Adipose tissue (tissue), 3 donors: ENCODE measurements around the gene KCNE4. TPM values are rescaled to one million over a fixed set of nuclear protein-coding genes. Genes with fewer than 3 reads are reported as not detected.

Experiments
- H3K27ac ChIP-seq: one replicate; pipeline ENCODE4 v1.5.1; 2013; ENCODE audit warnings: low read depth, low read length
- WGBS, 3 donors: extraction: QIAGEN DNeasy Blood & Tissue Kit; methylation state at CpG; one replicate each; pipeline ENCODE4 v1.1.7; 2013; 5-methylcytosine and 5-hydroxymethylcytosine counted together
- polyA plus RNA-seq, 3 donors: library from polyadenylated mRNA; stranded (reverse); fragments of 200-250 nt; gene quantifications; one replicate each; pipeline ENCODE4 v1.2.3, GENCODE V29; 2013
- donor health status: healthy with polysubstance abuse.
- donor health status: Bipolar disorder and iron deficiency.
- donor health status: healthy.

The KCNE4 gene
- polyA plus RNA-seq, 3 donors: 1.5 to 8.2 (median 6.9) TPM

DNA sequence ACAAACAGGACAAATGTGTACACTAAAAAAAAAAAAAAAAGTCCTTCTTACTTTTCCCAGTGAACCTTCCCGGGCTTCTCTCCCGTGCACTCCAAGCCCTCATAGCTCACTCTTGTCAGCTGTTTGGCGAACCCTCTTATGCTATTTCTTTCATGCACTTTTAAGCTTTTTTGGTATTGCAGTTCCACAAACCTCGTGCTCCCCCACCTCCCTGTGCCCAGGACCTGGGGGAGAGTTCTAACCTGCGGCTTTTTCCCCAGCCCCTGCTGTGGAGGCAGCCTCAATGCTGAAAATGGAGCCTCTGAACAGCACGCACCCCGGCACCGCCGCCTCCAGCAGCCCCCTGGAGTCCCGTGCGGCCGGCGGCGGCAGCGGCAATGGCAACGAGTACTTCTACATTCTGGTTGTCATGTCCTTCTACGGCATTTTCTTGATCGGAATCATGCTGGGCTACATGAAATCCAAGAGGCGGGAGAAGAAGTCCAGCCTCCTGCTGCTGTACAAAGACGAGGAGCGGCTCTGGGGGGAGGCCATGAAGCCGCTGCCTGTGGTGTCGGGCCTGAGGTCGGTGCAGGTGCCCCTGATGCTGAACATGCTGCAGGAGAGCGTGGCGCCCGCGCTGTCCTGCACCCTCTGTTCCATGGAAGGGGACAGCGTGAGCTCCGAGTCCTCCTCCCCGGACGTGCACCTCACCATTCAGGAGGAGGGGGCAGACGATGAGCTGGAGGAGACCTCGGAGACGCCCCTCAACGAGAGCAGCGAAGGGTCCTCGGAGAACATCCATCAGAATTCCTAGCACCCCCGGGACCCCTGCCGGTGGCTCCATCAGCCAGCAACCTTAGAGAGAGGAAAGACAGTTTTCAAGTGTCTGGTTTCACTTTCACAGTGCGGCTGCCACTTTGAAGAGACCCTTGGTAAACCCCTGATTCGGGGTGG is 826 bp downstream of the KCNE4 start:
- 62 to 69% (median 67%) methylated on average over 41 to 42 of the region's 42 CpGs for WGBS, 3 donors
- no peak overlapping the region for H3K27ac ChIP-seq

DNA sequence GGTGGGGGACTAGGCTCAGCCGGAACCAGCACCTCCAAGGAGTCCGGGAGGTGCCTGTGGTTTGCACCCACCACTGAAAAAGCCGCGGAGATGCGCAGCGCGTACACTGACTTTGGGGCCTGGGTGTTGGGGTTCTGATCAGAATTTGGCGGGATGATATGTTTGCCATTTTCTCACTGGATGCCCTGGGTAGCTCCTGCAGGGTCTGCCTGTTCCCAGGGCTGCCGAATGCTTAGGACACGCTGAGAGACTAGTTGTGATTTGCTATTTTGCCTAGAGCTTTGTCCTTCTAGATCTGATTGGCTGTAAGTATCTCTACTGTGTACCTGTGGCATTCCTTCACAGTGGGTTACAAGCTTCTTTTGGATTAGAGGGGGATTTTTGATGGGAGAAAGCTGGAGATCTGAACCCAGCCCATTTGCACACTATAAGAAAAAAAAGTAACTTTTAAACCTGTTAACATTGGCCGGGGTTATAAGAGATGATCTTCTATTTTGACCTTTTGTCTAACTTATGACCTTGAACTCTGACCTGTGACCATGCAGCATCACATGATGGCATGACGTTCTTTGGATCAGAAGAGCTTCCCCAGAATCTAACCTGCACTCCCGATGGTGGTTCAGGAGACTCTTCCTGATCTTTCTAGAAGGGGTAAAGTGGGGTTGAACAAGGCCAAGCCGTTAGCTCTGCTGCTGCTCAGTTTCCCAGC is 1.6 kb downstream of the KCNE4 start:
- H3K27ac ChIP-seq: no peak overlapping the region
- 58 to 81% (median 72%) methylated on average over 14 of the region's 14 CpGs for WGBS, 3 donors

DNA sequence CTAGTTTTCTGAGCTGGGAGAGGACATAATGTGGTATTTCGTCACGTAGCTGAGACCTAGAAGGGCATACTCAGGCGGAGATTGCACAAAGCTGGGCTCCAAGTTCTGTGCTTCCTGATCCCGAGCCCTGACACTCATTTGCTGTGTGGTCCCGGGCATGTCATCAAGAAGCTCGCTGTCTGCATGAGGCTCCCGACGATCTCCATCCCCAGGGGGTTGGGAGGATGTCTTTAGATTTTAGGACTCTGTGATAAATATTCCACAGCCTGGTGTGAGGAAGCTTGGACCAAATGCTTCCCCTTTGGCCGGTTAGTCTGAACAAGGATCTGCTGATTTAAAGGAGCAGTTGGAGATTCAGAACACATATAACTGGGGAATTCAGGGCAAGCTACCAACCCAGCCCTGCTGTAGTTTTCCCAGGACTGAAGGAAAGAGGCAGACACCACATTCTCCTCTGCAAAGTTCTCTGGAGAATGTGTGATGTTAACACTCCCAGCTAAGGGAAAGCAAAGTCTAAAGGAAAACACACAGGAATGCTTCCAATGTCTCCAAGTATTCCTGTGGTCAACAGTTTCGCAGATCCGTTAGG is 2.3 kb downstream of the KCNE4 start:
- WGBS, 3 donors: 17 to 61% (median 19%) methylated on average over 11 of the region's 11 CpGs
- H3K27ac ChIP-seq: no peak overlapping the region

DNA sequence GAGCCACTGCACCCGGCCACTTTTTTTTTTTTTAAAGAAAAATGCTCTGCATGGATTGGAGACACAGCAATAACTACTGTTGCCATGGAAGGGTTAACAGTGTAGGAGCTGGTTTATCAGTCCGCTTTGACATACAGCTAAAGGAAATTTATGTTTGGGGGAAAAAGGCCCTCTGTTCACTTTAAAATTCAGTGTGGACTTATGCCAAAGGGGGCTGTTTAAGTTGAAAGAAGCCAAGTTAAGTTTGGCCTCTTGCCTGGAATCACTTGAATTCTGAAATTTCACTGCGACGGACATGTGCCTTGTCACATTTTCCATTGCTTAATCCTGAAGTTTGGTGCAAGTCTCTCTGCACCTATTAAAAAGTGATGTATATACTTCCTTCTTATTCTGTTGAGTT is 3.1 kb downstream of the KCNE4 start:
- WGBS, 3 donors: 25 to 31% (median 27%) methylated on average over 4 of the region's 4 CpGs
- H3K27ac ChIP-seq: no peak overlapping the region

DNA sequence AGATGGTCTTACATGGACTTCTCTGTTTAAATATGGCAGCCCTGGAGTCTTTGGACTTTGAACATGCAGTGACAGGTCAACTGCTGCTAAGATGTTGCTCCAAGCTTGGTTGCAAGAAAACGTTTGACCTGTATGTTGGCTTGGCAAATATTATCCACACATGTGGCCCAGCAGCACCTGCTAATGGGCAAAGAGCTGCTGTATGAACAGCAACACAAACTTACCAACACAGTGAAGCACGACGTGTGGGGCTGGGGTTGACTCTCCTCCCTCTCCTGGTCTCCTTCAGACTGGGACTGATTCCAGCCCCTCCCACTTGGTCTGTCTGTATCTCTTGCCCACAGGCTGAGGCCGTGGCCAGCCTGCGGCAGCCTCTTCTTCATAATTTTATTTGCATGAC is 3.8 kb downstream of the KCNE4 start:
- 30 to 65% (median 54%) methylated on average over 5 of the region's 5 CpGs for WGBS, 3 donors
- H3K27ac ChIP-seq: no peak overlapping the region

DNA sequence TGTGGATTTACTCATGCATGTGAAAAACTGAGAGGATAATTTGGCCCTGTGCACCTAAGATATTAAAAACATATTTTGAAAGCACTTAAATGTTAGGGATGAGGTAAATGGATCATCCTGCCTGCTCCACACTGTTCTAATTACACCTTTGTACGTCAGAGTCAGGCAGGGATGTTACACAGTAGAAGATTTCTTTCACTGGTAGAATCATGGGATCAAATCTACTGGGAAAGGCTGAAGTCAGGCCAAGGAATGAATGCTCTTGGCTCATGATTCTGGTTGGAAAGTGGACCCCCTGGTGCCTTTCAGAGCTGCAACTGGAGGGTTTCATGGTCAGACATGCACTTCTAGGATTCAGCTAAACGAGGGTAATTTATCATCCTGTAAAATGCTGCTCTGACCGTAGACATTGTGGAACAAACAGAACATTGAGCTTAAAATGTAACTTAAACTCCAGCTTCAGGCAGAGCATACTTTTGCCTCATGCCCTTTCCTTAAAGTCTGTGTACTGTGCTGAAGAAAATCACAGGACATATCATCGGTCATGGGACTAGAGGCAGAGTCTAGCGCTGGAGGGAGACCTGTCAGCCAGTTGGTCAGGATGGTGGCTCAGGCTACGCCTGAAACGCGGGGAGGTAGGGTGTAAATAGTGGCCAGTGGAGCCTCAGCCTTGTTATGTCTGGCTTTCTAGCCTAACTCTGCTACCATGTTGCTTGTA is 4.9 kb downstream of the KCNE4 start:
- H3K27ac ChIP-seq: no peak overlapping the region
- WGBS, 3 donors: 61 to 77% (median 72%) methylated on average over 8 of the region's 8 CpGs

DNA sequence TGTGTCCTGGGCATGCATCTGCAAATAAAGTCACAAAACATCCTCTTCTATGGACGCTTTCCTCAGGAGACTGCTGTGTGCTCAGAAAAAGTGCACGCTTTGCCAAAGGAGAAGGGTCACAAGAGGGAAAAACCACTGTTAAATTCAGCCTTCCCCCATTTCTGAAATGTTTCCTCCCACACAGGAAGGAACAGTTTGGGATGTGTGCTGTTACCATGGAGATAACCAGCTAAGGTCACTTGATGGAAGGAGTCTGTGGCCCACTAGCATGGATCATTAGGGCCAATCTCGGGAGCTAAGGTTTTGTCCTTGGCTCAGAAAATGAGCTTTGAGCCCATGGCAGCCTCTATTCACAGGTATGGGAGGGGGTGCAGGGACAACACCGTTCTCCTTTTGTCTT is 5.6 kb downstream of the KCNE4 start:
- WGBS, 3 donors: 59 to 73% (median 64%) methylated on average over 4 of the region's 4 CpGs
- H3K27ac ChIP-seq: no peak overlapping the region

DNA sequence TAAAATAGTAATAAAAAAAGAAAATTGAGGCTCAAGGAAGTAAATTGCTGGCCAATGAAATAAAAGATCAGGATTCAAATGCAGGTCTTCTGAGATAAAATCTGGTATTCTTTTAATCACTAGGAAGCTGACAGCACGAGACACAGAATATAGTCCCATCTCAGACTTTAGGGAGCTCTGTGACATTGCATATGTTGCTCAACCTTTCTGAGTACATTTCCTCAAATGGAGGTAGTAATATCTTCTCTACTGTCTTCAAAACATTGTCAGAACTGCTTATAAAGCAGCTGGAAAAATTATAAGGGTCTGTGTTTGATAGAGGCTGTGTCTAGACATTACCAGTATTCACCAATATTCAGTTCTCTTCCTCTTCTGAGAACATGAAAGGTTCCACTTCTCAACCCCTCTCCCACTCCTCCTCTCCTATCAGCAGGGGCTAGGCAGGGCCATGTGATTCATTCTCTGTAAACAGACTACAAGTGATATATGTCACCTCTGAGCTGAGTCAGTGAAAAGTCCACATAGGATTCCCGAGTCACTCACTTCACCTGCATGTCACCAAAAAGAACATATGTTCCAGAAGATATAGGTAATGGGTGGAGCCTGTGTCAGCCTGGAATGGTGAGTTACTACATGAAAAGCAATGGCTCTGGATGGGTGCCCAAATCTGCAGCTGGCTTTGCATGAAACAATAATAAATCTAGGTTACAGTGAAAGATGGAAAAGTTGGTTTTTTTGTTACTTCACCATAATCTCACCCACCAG is 7.1 kb downstream of the KCNE4 start:
- no peak overlapping the region for H3K27ac ChIP-seq
- WGBS, 3 donors: 53 to 61% (median 57%) methylated on average over 2 of the region's 2 CpGs

DNA sequence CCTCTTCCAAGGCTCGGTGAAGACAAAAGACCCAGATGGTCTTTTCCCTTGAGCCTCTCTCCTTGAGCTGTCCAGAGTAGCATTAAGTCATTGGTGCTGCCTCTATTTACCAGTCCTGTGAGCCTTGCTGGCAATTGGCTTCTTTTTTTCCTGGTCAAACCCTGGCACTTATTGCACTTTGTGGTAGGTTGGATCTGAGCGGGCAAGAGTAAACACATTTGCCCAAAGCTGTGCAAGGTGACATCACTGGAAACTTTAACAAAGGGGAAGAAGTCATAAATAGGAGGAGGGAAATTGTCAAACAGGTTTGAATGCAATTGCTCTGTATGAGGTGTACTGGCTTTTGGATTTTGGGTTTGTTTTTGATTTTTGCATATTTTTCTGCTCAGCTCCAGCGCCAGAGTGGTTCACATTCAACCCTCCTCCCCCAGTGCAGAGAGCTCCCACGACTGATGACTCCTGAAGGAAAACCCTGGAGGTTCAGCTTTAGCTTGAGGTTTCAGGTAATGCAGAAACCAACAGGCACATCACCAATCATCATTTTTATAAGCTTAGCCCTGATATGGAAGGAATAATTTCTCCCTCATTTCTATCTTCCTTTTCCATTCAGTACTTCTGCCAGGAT is 8.3 kb downstream of the KCNE4 start:
- H3K27ac ChIP-seq: no peak overlapping the region
- whole genome bisulfite sequencing, 3 donors: 87 to 94% (median 89%) methylated on average over 4 of the region's 4 CpGs

DNA sequence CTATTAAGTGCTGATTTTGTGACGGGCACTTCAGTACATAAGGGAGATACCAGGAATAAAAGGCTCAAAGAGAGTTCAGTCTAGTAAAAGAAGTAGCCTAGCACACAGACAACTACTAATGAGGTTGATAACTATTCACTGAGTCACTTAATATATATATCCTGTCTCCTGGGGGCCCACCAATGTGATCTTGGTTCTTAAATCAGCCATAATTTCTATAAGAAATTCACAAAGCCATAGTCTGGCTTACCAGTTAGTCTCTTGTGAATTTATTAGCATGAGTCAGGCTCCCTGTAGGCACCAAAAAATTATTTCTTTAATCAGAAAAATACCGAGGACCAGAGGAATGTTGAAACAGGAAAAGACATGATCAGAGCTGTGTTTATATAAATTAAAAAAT is 10.4 kb downstream of the KCNE4 start:
- H3K27ac ChIP-seq: no peak overlapping the region
- 65 to 75% (median 66%) methylated on average over 2 of the region's 2 CpGs for WGBS, 3 donors

DNA sequence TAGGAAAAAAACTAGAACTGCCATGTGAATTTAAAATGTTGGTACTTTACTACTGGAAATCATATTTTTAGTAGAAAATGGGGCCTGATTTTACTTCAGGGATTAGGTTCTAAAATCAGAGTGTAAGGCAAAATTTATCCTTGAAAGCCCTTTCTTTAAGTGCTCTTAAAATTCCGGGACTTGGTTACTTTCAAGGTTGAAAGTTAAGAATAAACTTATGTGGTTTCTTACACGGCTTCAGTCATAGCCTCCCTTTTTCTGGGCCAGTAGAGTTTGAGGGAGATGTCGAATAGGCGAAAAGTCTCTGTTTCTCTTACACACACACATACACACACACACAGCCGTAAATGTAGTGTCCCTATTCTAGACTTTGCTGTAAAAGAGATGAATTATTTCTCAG is 13.1 kb downstream of the KCNE4 start:
- no peak overlapping the region for H3K27ac ChIP-seq
- WGBS, 3 donors: 87 to 92% (median 88%) methylated on average over 5 of the region's 5 CpGs

DNA sequence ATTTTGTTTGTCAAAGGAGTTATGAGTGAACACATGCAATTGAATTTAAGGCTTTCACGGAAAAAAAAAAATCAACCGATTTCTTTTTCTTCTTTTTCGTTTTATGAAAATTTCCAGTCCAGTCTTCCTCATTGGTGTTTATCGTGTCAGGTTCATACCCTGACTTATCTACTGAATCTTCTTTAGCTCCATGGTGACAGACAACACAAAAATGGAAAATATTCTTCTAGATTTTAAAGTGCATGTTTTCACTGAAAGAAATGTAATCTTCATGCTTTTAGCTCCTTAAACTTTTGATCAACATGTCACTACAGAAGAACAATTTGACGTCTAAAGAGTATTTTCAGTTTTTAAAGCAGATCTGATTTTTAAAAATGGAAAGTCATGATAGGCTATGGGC is 14.7 kb downstream of the KCNE4 start:
- WGBS, 3 donors: 91 to 95% (median 94%) methylated on average over 5 of the region's 5 CpGs
- no peak overlapping the region for H3K27ac ChIP-seq

DNA sequence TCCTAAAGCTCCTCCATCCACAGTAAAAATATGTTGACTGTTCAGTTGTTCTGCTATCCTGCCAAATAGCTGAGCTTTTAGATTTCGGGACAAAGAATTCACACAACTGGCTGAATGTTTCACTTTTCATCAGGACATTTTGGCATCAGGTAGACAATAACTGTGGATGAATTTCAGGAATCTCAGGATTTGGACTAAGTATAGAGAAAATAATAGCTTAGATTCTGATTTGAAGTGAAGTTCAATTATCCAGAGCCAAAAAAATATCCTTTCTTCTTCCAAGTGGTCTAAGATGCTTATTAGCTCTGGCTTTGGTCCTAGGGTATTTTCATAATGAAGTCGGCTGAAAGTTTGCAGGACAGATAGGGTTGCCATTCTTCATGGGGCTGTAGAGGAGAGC is 16.1 kb downstream of the KCNE4 start:
- WGBS, 3 donors: 59 to 69% (median 65%) methylated on average over 2 of the region's 2 CpGs
- no peak overlapping the region for H3K27ac ChIP-seq

DNA sequence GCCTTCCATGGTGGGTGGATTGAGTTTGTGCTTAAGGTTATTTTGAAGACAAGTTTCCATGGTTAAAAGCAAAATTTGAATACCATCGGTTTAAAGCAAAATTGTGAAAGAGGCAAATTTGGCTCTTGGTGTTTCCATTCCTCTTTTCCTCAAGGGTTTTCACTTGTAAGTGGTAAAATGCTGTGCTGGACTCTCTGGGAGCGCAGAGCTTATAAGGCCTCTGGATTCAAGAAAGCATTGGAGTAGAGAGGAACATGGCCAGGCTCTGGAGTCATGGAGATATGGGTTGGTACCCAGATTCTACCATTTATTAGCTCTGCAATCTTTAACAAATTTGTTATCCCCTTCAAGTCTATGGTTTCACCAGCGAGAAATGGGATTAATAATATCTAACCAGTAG is 17.5 kb downstream of the KCNE4 start:
- no peak overlapping the region for H3K27ac ChIP-seq
- 73 to 86% (median 82%) methylated on average over 3 of the region's 3 CpGs for WGBS, 3 donors

DNA sequence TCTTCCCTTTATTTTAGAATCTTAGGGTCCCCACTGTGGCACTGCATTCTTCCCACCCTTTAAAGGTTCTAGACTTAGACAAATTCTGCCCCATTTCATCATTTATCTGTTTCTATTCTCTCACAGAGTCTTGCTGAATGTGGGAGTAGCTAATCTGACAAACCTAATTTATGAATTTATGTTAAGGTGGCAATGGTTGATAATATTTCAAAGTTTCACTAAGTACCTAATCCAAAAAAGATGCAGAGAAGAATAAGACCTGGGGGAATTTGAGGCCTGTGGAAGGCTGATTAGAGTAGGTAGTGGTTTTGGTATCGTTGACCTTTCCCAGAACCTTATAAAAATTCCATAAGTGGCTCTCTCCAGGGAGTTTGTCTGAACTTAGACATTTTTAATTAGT is 18.0 kb downstream of the KCNE4 start:
- 85 to 100% (median 94%) methylated on average over 1 of the region's 1 CpG for WGBS, 3 donors
- H3K27ac ChIP-seq: no peak overlapping the region

DNA sequence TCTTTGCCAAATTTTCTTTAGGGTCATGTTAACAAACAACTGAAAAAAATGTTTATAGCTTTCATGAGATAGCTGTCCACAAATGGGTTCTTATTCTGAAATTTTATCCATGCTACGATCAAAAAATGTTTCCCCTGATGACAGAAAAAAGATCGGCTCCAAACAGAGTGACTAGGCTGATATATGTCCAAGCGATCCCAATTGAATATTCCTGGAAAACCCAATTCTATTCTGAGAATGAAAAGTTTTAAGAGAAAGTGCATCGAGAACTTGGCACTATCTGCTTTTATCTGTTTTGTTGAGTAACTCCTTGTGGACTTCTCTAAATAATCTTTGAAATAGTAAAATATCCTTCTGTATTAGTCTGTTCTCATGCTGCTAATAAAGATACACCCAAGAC is 19.1 kb downstream of the KCNE4 start:
- H3K27ac ChIP-seq: no peak overlapping the region
- 58 to 79% (median 68%) methylated on average over 4 of the region's 4 CpGs for WGBS, 3 donors

DNA sequence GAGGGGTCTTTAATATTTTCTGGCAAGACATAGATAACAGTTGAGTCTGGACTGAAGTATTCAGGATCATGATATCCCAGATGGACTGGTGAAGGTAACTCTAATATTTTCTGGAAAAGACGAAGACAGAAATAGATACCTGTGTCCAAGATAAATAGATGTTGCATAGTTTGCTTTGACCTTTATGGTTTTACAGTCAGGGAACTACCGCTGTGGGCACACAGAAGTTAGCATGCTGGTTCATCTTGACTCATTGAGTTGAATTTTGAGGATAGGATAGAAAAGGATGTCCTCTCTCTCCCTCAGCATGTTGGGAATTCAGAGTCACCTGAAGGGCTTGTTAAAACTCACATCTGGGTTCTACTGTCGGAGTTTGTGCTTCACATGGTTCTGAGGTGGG is 20.8 kb downstream of the KCNE4 start:
- no peak overlapping the region for H3K27ac ChIP-seq
- WGBS, 3 donors: 87 to 91% (median 88%) methylated on average over 3 of the region's 3 CpGs
